A204.1 (cell line): ENCODE data around the gene TMEM260.
"Not testable (repeated sequence)": the region's sequence is repeated elsewhere in the genome, so short reads cannot be mapped to it uniquely, and the experiment has no call there.

ENCODE experiments used
- FAIRE-seq: peaks from 2 replicates; lab custom pipeline; 2012; peaks lifted over from hg19 to GRCh38; lab: Jason Lieb, UNC

Gene TMEM260

GRCh38 chr14:56603648-56604047, 24.1 kb downstream of the TMEM260 start:
- no peak for FAIRE-seq

DNA sequence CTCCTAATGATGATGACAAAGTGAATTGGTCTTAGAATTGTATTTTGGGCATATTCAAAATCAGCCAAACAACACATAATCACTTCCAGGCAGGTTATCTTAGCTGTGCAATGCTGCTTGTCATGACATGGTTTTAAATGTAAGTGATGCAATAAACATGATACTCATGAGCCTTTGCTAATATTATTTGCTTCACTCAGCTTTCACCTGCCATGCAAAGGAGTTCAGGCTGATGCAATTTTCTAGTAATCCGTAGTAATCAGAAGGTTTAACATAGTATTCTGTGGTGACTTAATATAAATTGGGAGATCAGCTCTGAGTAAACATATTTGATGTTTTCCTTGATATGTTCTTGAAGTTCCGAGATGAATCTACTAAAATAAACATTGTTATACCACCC, 29.1 kb downstream of the TMEM260 start:
- FAIRE-seq, result no peak

GRCh38 chr14:56611663-56612062, 32.1 kb downstream of the TMEM260 start:
- FAIRE-seq, result not testable (repeated sequence)

- no peak for FAIRE-seq
Measured at GRCh38 chr14:56617084-56617483, 37.5 kb downstream of the TMEM260 start.

DNA sequence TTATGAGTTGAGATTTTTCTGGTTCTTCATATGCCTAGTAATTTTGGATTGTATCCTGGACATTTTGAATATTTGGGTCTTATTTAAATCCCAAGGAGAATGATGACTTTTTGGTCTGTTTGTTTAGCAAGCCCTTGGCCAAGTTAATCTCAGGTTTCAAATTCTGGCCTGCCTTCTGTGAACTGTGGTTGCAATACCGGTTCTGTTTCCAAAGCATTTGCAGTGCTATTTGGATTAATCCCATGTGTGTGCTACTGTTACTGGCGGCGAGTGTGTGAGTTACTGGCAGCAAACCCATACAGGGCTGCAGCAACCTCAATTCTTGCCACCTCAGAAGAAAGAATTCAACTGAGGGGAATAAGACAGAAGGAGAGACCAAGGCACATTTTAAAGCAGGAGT, 51.1 kb downstream of the TMEM260 start:
- no peak for FAIRE-seq

GRCh38 chr14:56632195-56632594, 52.6 kb downstream of the TMEM260 start:
- FAIRE-seq, result no peak

GRCh38 chr14:56633544-56633943, 53.9 kb downstream of the TMEM260 start:
- FAIRE-seq, result no peak

DNA sequence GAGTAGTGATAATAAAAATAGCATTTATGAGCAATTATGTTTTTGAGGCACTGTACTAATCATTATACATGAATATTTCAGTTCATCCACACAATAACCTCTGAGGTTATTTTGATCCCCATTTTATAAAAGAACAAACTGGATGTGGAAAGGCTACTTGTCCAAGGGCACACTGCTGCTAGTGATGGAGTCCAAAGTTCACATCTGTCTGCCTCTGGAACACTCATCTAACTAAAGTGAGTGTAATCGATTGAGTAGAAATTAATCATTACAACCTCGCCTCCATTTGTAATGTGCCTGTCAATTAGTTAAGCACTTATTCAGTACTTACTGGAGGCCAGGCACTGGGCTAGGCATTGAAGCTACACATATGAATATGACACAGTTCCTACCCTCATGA, 55.4 kb downstream of the TMEM260 start:
- no peak for FAIRE-seq

DNA sequence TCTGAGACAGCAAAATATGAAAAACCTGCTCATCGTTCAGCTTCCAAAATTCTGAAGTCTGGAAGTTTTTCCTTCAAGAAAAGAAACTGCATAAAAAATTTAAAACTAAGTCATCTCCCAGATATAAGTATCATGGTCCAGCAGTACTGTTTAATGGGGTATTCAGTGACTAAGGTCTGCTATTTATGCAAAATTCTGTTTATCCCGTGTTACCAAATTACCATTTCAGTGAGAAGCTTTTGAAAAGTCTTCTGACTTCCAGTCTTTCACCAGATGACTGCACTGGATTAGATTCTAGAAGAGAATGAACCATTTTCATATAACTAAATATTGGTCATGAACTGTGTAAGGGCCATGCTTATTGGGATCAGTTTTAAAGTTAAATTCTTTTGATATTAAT, 67.9 kb downstream of the TMEM260 start:
- FAIRE-seq, result no peak

- FAIRE-seq, result no peak
Measured at GRCh38 chr14:56648508-56649301, 69.1 kb downstream of the TMEM260 start.

- FAIRE-seq, result no peak
Measured at GRCh38 chr14:56649382-56649781, 69.8 kb downstream of the TMEM260 start.

DNA sequence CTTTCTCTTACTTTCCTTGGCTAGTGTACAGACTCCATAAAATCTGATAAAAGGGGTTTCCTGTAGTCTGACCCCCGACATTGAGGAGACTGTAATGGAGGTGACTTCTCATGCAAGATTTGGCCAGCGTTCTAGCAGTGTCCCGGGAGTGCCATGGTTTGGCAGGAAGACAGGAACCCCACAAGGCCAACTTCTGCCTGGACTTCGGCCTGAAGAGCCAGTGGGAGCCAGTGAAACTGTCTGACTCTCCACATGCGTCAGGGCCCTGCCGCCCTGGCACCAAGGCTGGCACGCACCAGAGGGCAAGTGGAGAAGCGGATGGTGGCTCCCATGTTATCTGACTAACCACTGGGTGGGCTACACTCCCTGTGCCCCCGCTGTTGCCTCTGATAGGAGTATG, 70.5 kb downstream of the TMEM260 start:
- FAIRE-seq, result no peak

DNA sequence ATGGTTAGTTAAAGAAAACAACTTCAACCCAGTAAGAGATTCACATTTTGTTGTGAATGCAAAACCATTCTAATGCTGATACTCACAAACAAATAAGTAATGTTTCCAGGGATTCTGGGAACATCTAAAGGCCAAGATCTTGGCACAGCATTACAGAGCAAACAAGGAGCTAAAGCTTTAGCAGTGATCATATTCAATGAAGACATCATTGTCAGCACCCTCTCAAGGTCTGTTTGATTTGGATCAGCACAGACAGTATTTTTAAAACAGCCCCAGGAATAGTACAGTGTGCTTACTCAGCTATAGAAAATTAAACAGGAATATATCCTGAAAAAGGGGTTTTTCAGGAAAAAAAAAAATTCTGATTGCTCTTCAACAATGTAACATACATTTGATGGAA, 71.4 kb downstream of the TMEM260 start:
- no peak for FAIRE-seq

DNA sequence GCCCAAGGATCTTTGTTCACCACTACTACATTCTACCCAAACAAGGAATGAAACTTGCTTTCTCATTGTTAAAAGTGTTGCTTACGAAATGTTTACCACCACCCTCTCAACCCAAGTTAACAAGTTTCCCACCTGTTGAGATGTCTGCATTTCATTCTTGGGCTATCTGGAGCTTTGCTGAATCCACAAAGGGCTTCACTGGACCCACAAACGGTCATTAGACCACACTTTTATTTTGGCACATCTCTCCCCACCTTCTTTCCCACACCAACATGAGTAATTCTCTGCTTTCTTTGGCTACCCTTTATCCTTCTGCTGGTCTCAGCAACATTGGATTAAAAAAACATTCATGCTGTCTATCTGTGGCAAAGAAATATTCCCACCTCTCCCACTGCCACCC, 78.0 kb downstream of the TMEM260 start:
- no peak for FAIRE-seq

- FAIRE-seq, result no peak
Measured at GRCh38 chr14:56659378-56659777, 79.8 kb downstream of the TMEM260 start.

DNA sequence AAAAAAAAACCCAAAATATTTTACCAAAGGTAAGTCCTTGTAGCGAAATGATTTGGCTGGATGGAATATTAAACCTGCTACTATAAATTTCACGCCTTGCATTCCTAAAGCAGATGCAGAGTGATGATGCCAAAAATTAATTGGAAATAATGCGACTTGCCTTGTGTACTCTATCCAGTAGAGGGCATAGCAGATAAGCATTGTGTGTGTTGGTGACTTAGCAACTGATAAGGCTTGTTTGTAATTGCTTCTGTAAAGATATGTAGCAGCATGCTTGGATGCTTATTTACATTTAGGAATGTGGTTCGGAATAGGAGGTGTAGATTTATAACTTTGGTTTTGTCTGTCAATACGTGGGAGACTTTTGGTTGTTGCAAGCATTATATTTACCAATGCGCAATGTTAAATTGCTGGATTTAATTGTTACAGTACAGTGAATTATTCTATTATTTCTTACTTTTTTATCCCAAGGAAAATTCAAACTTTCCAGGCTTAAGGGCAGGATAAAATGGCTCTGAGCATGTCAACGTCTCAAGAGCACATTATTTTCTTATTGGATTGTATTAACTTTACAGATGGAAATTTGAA, 80.5 kb downstream of the TMEM260 start:
- FAIRE-seq, result peak; percentile 91

DNA sequence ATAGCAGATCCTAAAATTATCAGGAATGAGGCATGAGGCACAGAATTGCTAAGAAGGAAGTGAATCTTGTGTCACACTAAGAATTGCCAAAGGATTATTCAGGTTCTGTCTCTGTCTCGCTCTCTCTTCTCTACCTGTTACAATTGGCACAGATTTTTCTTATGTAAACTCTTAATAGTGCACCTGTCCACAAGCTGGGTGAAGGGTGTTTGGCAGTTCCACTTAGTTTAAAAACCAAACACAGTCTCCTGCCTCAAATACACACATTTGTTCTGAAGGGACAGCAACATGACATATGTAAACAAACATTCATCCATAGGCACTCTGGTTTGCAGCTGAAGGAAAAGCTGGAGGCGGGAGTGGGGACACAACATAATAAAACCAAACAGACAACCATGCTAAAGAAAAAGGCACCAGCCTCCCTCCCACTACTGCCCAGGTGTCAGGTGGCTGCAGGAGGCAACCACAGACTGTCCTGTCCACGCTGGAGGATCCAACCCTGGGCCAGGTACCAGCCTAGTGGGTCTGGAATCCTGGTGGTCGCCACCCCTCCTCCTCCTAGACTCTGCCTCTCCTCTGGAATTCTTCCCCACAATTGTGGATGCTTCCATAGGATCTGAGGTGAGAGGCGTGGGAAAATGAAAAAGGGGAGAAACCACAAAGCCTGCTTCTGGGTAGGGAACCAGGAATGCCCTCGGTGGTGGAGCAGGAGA, 81.2 kb downstream of the TMEM260 start:
- FAIRE-seq, result no peak

DNA sequence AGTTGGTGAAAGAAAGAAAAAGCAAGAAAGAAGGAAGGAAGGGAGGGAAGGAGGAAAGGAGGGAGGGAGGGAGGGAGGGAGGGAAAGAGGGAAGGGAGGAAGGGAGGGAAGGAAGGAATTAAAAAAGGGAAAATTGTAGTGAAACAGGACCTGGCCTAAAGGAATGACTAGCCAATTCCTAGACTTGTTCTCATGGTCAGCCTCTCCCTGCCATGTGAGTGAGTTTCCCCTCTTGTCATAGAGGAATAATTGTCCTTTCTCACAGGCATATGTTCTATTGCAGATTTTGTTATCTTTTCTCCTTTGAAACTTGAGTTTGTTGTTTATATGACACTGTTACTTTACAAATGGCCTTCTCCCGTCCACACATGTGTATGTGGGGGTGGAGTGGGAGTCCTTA, 81.9 kb downstream of the TMEM260 start:
- FAIRE-seq, result no peak

- no peak for FAIRE-seq
Measured at GRCh38 chr14:56664811-56665421, 85.3 kb downstream of the TMEM260 start.

DNA sequence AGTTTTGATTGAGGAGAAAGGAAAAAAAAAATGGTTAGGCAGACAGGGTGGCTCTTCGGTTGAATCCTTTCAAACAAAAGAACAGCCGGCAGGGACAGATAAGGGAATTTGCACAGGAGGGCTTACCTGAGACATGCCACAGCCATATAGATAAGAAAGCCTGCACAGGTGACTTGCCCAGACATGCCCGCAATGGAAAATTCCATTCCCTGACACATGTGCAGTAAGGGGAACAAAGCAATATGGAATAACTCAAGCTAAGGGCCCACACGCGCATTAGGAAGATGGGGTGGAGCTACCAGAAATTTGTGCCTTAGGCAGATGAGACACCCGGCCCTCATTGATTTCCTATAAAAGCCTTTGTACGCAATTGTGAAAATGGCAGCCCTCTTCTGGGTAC, 86.7 kb downstream of the TMEM260 start:
- FAIRE-seq, result no peak

DNA sequence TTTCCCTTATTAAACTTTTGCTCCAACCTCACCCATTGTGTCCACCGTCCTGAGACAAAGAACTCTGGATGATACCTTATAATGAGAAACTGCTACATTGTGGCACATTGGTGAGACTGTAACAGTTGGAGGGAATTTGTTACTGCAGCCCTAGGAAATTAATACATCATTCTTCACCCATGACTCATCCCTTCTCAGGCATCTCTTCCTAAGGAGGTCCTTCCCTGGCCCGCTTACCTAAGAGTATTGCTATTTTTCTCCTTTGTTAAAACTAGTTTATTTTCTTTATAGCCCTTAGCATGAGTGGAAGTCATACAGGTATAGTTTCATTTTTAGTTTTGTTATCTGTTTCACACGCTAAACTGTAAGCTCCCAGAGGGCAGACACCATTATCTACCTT, 87.1 kb downstream of the TMEM260 start:
- FAIRE-seq, result no peak

DNA sequence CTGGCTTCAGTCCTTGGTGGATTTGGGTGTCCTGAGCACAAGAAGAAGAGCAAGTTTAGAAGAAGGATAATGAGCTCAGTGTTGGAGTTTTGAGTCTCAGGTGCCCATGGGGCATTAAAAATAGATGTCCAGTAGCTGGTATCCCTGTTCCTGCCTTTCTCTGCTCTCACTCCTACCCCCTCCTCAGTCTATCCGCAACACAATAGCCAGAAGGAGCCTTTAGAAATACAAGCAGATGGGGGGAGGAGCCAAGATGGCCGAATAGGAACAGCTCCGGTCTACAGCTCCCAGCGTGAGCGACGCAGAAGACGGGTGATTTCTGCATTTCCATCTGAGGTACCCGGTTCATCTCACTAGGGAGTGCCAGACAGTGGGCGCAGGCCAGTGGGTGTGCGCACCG, 87.7 kb downstream of the TMEM260 start:
- not testable (repeated sequence) for FAIRE-seq

GRCh38 chr14:56676042-56676441, 96.4 kb downstream of the TMEM260 start:
- FAIRE-seq, result no peak
